COLO668 (cell line): ENCODE data around the gene PRMT3.
"Not testable (repeated sequence)": the region's sequence is repeated elsewhere in the genome, so short reads cannot be mapped to it uniquely, and the experiment has no call there.

ENCODE experiments used
- DNase-seq: peaks from one replicate; lab custom pipeline; 2025; ENCODE audit not compliant: unreplicated experiment; lab: John Stamatoyannopoulos, UW

The PRMT3 gene

GRCh38 chr11:20497124-20497792 lies 109.7 kb downstream of the PRMT3 start:
- no peak for DNase-seq

GRCh38 chr11:20501252-20501651 lies 113.7 kb downstream of the PRMT3 start:
- DNase-seq = no peak

- no peak for DNase-seq
These were observed 114.5 kb downstream of the PRMT3 start for GRCh38 chr11:20501971-20502370.

DNA sequence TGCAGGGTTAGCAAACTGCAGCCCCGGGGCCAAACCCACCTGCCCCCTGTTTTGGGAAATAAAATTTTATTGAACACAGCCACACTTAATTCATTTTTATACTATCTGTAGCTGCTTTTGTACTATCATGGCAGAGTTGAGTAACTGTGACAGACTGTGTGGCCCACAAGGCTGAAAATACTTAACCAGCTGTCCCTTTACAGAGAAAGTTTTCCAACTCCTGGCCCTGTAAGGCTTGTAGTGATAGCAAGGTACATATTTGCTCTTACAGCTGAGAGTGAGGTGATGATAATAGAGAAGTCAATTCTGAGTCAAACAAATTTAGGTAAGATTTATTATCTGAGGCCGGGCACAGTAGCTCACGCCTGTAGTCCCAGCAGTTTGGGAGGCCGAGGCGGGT lies 124.5 kb downstream of the PRMT3 start:
- DNase-seq = no peak

DNA sequence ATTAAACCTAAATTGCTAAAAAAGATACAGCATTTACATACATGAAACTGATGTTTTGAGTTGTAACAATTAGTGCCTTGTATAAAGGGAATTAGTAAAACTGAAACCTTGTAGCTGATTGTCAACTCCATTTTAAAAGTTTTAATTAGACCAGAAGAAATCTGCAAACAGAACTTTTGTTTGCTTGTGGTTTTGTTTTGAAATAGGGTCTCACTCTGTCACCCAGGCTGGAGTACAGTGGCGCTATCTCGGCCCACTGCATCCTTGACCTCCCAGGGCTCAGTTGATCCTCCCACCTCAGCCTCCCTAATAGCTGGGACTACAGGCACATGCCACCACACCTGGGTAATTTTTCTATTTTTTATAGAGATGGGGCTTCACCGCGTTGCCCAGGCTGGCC lies 125.4 kb downstream of the PRMT3 start:
- no peak for DNase-seq

DNA sequence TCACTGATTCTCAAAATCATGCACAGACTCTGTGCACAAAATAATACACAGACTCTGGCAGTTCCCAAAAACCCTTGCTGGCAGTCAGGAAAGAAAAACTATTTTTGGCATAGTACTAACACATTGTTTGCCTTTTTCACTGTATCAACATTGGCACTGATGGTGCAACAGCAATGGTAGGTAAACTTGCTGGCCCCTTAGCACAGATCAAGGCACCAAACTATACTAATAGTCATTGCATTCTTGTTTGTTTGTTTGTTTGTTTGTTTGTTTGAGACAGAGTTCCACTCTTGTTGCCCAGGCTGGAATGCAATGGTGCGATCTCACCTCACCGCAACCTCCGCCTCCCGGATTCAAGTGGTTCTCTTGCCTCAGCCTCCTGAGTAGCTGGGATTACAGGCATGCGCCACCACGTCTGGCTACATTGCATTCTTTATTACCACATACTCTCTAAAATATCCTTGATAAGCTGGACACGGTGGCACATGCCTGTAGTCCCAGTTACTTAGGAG lies 130.9 kb downstream of the PRMT3 start:
- no peak for DNase-seq

- DNase-seq = no peak
These were observed 135.0 kb downstream of the PRMT3 start for GRCh38 chr11:20522536-20522935.

DNA sequence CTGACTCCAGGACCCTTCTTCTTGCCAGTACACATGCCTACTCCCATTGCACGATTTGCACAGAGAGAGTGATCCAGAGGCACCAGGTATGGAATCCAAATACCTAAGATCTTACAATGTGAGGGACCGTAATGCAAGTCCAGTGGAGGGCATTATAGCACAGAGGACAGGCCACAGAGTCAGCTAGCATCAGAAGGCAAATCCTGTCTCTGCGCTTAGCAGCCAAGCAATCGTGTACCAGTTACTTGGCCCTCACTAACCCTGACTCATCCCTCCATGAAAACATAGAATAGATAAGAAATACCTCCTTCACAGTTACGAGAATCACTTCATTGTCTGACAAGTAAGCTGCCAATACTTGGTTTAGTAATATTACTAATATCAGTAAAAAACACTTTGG lies 142.2 kb downstream of the PRMT3 start:
- DNase-seq = no peak

- no peak for DNase-seq
These were observed 143.6 kb downstream of the PRMT3 start for GRCh38 chr11:20530942-20531703.

DNA sequence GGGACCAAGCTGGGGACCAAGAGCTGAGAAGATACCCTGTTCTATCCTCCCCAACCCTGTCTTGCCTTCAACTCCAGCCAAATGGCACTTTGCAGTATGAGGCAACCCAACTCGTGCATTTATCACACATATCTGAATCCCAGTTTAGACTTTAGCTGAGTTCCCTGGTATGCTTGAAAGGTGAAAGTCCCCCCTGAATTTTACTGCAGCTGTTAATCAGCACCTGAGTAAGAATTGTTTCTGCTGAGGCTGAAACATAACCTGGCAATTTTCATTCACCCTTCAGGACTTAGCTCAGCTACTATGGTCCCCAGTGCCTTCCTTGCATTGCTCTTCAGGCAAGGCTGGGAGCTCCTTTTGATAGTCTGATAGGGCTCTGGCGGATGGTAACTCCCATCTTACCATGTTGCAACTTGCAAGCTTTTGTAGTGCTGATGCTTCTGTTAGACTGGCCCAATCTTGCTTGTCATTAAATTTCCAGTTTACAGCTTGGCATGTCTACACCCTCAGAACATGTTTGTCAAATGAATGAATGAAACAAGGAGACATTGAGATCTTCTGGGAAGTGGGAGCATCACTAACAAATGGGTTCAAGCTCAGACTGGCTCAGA lies 147.9 kb downstream of the PRMT3 start:
- DNase-seq = no peak

- DNase-seq = no peak
These were observed 148.8 kb downstream of the PRMT3 start for GRCh38 chr11:20536365-20536764.

DNA sequence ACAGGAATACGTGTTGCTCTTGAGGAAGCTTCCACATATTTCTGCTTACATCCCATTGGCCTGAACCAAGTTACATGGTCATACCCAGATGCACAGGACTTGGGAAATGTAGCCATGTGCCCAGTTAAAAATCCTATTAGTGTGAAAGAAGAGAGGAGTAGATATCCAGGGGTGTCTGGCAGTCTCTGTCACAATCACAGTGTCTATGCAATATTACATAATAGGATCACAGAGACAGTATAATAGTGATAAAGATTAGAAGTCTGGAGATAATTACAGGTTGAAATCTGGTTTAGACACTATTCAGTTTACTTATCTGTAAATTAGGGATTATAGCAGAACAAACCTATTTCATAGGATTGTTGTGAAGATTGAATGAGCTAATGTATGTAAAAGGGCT lies 149.3 kb downstream of the PRMT3 start:
- DNase-seq = no peak

- no peak for DNase-seq
These were observed 154.0 kb downstream of the PRMT3 start for GRCh38 chr11:20541503-20541902.

DNA sequence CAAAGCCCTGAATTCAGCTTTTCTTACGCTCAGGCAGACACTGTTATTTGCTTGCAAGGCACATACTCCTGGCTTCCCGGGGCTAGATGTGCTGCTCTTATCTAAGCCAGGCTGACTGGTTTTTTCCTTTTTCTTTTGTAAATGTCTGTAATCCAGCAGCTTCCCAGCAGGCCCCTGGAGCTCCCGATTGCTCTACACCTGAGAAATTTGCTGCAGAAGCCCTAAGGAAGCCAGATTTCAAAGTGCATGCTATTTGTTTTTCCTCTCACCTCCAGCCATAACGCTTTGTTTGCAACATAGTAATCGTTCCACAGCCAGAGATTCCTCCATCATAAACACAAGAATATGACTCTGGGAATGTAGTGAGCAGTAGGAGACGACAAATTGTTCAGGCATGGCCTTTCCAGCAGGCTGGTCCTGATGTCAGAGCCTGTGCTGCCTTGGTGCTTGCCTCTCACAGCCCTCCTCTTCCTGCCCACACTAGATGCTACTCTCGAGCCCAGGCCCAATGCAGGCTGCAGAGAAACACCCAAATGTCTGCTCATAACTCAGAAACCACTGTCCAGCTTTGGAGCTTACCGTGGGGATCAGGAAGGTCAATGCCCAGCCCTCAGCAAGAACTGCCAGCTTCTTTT lies 157.2 kb downstream of the PRMT3 start:
- no peak for DNase-seq

GRCh38 chr11:20547411-20547810 lies 159.9 kb downstream of the PRMT3 start:
- no peak for DNase-seq

- no peak for DNase-seq
These were observed 163.6 kb downstream of the PRMT3 start for GRCh38 chr11:20551096-20551495.

GRCh38 chr11:20555783-20556182 lies 168.3 kb downstream of the PRMT3 start:
- no peak for DNase-seq

DNA sequence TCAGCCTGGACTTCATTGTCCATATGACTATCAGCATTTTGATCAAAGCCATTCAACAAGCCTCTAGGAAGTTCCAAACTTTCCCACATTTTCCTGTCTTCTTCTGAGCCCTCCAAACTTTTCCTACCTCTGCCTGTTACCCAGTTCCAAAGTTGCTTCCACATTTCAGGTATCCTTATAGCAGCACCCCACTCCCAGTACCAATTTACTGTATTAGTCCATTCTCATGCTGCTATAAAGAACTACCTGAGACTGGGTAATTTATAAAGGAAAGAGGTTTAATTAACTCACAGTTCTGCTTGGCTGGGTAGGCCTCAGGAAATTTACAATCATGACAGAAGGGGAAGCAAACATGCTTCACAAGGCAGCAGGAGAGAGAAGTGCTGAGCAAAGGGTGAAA lies 168.9 kb downstream of the PRMT3 start:
- not testable (repeated sequence) for DNase-seq

DNA sequence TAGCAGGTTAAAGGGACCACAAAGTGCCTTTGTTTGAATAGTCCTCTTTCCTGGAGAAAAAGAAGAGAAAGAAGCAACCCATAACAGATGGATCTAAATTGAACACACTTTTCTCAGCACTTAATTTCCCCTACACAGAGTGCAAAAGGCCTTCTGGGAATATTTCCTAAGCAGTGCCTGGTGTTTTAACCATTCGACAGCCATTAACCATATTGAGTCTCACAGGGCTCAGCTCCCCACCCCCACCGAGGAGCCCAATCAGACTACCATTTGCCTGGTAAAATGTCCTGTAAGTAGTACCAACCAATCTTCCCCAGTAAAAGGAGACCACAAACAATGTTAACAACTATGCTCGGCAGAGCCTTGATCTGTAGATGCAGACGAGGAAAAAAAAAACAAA lies 171.2 kb downstream of the PRMT3 start:
- no peak for DNase-seq
